Hepatic stellate cell (primary cell): ENCODE measurements around the gene RTF2.
"Not testable (repeated sequence)": the region's sequence is repeated elsewhere in the genome, so short reads cannot be mapped to it uniquely, and the experiment has no call there.

ENCODE experiments used
- DNase-seq: peaks from one replicate; pipeline ENCODE4 v3.0.0; 2011; ENCODE audit warnings: low spot score

Gene RTF2

DNA sequence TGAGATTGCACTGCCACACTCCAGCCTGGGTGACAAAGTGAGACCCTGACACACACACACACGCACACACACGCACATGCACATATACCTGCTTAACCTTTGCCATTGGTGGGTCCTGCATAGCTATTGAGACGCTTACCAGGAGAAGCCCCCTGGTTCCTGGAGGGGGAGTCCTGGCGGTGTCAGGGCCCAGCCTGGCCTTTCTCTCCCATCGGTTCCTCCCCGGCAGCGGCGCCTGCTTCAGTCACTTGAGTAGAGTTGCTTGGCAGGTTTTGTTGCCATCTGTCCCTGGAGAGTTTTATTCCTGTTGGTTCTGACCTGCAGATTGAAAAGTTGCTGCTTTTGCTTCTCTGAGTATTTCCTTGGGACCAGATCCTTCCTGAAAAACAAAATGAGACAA, 35.5 kb downstream of the RTF2 start:
- DNase-seq, result no peak

DNA sequence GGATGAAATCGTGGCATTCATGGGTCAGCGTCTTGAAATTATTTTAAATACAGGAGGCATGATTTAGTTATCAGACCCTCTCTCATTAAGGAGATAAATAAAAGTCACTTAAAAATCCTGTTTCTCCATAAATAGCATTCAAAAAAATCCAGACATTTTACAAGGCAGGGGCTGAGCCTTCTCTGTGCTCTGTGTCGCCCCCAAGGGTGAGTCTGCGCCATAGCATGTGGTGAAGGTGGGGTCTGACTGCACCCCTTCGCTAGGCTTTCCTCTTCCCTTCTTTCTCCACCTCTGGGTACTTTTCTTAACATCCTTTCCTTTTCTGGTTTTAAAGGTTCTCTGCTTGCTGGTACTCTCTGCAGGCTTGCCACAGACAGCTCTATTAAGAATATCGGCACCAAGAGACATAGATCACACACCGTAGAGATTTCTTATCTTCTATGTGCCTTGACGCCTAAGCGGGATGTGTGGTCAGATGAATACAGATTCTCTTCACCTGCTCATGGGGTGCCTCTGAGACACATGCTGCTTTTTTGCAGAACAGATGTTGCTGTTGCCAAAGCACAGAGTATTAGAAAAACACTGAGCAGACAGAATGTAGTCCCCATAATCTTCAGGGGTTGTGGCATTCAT, 36.1 kb downstream of the RTF2 start:
- peak; percentile 12 for DNase-seq

DNA sequence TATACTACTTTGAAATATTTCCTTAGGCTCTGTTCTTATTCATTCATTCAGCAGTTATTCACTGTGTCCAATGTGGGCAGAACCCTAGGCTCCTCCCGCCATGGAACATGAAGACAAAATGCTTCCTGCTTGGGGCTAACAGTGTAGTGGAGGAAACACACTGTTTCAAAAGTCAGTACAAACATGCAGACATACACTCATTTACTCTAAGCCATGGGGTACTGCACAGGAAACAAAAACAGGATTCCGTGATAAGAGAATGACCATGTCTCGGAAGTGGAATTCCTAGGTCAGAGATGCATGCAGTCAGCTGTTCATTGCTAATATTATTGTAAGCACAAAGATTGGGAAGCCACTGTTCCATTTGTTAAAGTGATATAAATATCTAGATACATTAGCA, 37.7 kb downstream of the RTF2 start:
- DNase-seq, result no peak

DNA sequence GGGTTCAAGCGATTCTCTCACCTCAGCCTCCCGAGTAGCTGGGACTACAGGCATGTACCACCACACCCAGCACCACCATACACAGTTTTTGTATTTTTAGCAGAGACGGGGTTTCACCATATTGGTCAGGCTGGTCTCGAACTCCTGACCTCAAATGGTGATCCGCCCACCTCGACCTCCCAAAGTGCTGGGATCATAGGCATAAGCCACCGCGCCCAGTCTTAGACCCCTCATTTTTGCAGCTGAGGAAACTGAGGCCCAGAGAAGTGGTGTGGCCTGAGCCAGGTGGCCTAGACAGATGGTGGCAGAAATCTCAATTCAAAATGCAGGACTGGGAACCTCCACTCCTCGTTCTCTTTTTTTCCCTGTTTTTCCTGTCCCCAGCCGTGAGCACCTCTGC, 43.5 kb downstream of the RTF2 start:
- no peak for DNase-seq

- no peak for DNase-seq
Measured at GRCh38 chr20:56513161-56514150, 45.0 kb downstream of the RTF2 start.

DNA sequence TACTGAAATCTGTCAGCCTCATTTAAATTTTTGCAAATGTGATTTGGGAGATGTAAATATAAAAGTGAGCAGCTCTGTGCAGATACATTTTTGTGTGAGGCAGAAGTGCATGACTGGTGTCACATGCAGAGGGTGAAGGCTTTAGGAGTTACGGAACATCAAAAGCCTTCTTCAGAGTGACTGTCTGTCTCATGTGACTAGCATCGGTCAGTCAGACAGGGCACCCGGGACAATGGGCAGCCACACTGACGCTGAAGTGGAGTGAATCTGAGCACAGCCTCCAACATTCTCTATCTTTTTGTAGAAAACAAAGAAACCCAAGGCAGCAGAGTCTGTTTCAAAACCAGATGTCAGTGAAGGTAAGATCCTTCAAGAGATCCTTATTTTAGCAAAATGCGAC, 48.2 kb downstream of the RTF2 start:
- no peak for DNase-seq

GRCh38 chr20:56517211-56517610, 48.8 kb downstream of the RTF2 start:
- DNase-seq, result no peak

DNA sequence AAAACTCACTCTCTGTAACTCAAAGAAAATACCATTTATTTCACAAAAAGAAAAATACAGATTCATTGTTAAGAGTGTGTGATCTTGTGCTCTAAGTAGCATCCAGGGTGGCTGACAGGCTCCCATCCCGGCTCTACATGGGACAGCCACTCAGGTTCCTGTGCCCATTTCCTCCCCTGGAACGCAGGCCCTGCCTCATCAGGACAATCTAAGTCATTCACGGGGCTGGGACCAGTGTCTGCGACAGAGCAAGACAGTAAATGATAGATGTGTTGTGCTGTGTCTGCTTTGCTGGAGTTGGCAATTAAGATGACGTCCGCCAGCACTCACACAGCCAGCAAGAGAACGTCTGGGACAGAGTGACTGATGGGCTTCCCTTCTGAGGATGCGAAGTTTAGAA, 49.2 kb downstream of the RTF2 start:
- no peak for DNase-seq

DNA sequence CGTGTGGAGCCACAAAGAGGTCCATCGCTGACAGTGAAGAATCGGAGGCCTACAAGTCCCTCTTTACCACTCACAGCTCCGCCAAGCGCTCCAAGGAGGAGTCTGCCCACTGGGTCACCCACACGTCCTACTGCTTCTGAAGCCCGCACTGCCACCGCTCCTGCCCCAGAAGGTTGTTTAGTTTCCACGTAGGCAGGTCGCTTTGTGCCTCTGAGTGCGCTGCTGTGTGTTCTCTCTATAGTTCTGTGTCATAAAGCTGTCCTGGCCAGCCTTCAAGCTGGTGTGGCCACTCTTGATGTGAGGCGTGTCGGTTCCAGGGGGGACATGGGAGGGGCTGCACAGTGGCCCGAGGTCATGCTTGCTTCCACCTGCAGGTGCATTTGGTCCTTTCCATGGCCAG, 49.7 kb downstream of the RTF2 start:
- no peak for DNase-seq

GRCh38 chr20:56518721-56519398, 50.4 kb downstream of the RTF2 start:
- no peak for DNase-seq

- DNase-seq, result no peak
Measured at GRCh38 chr20:56519551-56519950, 51.1 kb downstream of the RTF2 start.

DNA sequence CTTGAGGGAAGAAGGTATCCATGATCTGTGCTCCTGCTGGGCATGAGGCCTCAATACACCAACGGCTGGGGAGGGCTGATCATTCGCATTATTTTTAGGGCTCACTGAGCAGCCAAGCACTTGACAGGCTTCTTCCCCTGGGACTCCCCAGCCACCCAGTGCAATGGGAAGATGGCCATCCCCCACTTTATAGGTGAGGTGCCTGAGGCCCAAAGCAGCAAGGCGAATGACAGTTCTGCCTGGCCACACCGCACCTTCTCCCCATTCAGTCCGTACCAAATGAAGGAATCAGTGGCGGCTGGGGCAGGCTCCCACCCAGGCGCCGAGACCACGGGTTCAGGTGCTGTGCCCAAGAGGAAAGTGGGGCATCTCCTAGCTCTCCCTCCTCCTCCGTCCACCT, 51.8 kb downstream of the RTF2 start:
- no peak for DNase-seq

DNA sequence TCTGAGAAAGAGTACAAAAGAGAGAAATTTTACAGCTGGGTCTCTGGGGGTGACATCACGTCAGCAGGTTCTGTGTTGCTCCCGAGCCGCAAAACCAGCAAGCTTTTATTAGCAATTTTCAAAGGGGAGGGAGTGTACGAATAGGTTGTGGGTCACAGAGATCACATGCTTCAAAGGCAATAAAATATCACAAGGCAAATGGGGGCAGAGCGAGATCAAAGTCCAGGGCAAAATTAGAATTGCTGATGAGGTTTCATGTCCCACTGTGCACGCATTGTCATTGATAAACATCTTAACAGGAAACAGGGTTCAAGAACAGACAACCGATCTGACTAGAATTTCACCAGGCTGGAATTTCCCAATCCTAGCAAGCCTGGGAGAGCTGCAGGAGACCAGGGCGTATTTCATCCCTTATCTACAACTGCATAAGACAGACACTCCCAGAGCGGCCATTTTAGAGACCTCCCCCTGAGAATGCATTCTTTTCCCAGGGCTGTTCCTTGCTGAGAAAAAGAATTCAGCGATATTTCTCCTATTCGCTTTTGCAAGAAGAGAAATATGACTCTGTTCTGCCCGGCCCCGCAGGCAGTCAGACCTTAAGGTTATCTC, 52.4 kb downstream of the RTF2 start:
- not testable (repeated sequence) for DNase-seq

GRCh38 chr20:56522311-56522710, 53.9 kb downstream of the RTF2 start:
- DNase-seq, result no peak

GRCh38 chr20:56524444-56524843, 56.0 kb downstream of the RTF2 start, which contains the start of gene FAM209A:
FAM209A (plus strand) TSS chr20:56524744; CDS start chr20:56524809, 65 bp downstream.
- not testable (repeated sequence) for DNase-seq

DNA sequence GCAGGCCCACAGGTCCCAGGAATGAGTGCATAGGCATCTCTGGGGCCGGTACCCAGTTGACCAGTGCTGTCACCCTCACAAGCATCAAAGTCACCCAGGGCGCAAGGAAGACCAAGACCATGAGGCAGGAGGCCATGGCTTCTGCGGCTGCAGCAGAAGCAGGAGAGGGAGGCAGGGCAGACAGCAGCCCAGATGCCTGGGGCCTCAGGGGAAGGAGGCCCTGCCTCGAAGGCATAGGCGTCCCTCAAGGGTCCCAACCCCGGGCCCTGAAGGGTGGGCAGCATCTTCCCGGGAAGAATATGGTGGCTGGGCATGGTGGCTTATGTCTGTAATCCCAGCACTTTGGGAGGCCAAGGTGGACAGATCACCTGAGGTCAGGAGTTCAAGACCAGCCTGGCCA, 59.1 kb downstream of the RTF2 start:
- no peak for DNase-seq

- not testable (repeated sequence) for DNase-seq
Measured at GRCh38 chr20:56532946-56533345, 64.5 kb downstream of the RTF2 start, which contains the start of gene FAM209B. FAM209B (plus strand) TSS chr20:56533246; CDS start chr20:56533342, 96 bp downstream.

DNA sequence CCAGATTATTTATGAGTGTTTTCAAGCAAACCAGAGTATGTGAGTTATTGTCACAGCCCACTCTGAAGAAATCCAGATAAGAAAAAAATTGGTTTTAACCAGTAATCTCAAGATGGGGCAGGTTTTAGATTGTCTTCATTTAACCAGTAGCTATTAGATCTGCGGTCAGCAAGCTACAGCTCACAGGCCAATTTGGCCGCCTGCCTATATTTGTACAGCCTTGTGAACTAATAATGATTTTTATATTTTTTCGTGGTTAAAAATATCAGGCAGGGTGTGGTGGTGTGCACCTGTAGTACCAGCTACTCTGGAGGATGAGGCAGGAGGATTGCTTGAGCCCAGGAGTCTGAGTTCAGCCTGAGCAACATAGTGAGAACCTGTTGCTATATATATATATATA, 69.6 kb downstream of the RTF2 start:
- no peak for DNase-seq

DNA sequence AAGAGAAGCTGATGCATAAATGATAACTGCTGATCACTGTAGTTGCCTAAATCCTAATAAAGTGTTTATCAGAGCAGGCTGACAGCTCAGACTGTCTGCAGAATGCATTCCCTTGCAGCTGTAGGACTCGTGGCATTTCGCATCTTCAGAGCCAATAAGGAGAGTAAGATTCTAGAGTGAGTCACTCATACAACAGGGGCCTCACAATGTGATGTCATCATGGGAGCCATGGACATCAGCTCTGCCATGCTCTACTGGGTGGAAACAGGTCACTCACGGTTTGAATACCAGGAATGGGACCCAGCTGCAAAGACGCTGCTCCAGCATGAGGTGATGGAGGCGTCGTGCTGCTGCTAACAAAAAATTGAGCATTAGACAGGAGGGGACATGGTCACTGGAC, 72.0 kb downstream of the RTF2 start:
- DNase-seq, result peak; percentile 21

DNA sequence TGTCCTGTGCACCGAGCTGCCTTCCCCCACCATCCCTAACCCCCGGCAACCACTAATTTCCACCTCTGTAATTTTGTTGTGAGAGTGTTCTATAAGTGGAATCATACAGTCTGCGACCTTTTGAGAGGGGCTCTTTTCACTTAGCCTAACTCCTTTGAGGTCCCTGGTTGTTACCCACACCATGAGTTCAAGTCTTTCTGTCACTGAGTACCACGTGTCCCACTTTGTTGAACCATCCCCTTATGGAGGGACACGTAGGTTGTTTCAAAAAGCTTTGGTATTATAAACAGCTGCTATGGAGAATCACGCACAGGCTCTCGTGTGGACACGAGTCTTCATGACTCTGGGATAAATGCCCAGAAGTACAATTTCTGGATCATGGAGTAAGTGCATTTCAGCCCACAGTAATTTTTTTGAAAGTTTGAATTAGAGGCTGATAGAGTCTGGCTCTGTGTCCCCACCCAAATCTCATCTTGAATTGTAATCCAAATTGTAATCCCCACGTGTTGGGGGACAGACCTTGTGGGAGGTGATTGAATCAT, 74.1 kb downstream of the RTF2 start:
- no peak for DNase-seq

DNA sequence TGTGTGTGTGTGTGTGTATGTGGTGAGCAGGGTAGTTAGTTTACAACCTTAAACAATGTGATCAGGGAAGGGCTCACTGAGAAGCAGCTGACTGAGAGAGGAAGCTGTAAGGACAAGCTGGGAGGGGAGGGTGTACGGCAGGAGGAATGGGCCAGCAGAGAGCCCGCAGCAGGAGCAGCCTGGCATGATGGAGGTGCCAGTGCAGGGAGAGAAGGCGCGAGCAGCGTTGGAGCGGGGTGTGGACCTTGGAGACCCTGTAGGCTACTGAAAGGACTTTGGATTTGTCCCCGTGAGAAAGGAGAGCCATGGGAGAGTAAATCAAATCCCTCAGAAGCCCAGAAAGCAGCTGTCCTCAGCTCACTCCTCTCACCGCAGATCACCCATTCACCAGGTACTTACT, 83.1 kb downstream of the RTF2 start:
- no peak for DNase-seq
